H9 (cell line): Measurements from ENCODE around the gene SPRED3. TPM values are rescaled to one million over a fixed set of nuclear protein-coding genes. Genes with fewer than 3 reads are reported as not detected.

Experiments
- DNase-seq: peaks from one replicate; pipeline ENCODE4 v3.0.0-alpha.2; 2017
- H2AFZ ChIP-seq: one replicate; pipeline ENCODE4 v1.6.1; 2013; ENCODE audit warnings: mild to moderate bottlenecking, low read length, control low read depth, moderate library complexity
- H2AK5ac ChIP-seq: 2 replicates; pipeline ENCODE4 v1.6.1; 2013; ENCODE audit warnings: low read length, control low read depth, mixed read lengths; ENCODE audit not compliant: insufficient read length
- H2BK120ac ChIP-seq: one replicate; pipeline ENCODE4 v1.6.1; 2013; ENCODE audit warnings: low read depth, mild to moderate bottlenecking, low read length, control low read depth, inconsistent platforms; ENCODE audit not compliant: poor library complexity, severe bottlenecking
- H2BK12ac ChIP-seq: 2 replicates; pipeline ENCODE4 v1.6.1; 2013; ENCODE audit warnings: low read length, control low read depth, mixed read lengths, low read depth; ENCODE audit not compliant: insufficient read length
- H2BK15ac ChIP-seq: 2 replicates; pipeline ENCODE4 v1.6.1; 2013; ENCODE audit warnings: low read depth, low read length, control low read depth
- H2BK20ac ChIP-seq: one replicate; pipeline ENCODE4 v1.6.1; 2013; ENCODE audit warnings: low read depth, mild to moderate bottlenecking, low read length, control low read depth, inconsistent platforms; ENCODE audit not compliant: poor library complexity, severe bottlenecking
- H2BK5ac ChIP-seq: 2 replicates; pipeline ENCODE4 v1.6.1; 2013; ENCODE audit warnings: low read length, control low read depth, mixed read lengths; ENCODE audit not compliant: insufficient read length
- H3K14ac ChIP-seq: 2 replicates; pipeline ENCODE4 v1.6.1; 2013; ENCODE audit warnings: low read length, control low read depth; ENCODE audit not compliant: insufficient read depth
- H3K18ac ChIP-seq: 2 replicates; pipeline ENCODE4 v1.6.1; 2013; ENCODE audit warnings: low read depth, mild to moderate bottlenecking, mixed read lengths, low read length, control low read depth; ENCODE audit not compliant: insufficient read length
- H3K23ac ChIP-seq: 2 replicates; pipeline ENCODE4 v1.6.1; 2013; ENCODE audit warnings: low read length, control low read depth, mixed read lengths, low read depth; ENCODE audit not compliant: insufficient read length
- H3K23me2 ChIP-seq: 2 replicates; pipeline ENCODE4 v1.6.1; 2013; ENCODE audit warnings: low read depth, mild to moderate bottlenecking, mixed read lengths, low read length, control low read depth; ENCODE audit not compliant: insufficient read length, poor library complexity, severe bottlenecking
- H3K27ac ChIP-seq: 2 replicates; pipeline ENCODE4 v1.5.1; 2013; ENCODE audit warnings: low read length, control low read depth, mixed read lengths, low read depth; ENCODE audit not compliant: insufficient read length
- H3K27me3 ChIP-seq: 2 replicates; pipeline ENCODE4 v1.6.1; 2013; ENCODE audit warnings: low read length, control low read depth, inconsistent platforms; ENCODE audit not compliant: insufficient read depth
- H3K4ac ChIP-seq: 2 replicates; pipeline ENCODE4 v1.6.1; 2013; ENCODE audit warnings: low read depth, mild to moderate bottlenecking, control low read depth, inconsistent platforms, low read length, moderate library complexity
- H3K4me1 ChIP-seq: 2 replicates; pipeline ENCODE4 v1.6.1; 2013; ENCODE audit warnings: low read length, control low read depth, inconsistent platforms; ENCODE audit not compliant: insufficient read depth
- H3K4me2 ChIP-seq: 2 replicates; pipeline ENCODE4 v1.6.1; 2013; ENCODE audit warnings: low read length, control low read depth, mixed read lengths; ENCODE audit not compliant: insufficient read length, insufficient read depth
- H3K56ac ChIP-seq: 2 replicates; pipeline ENCODE4 v1.6.1; 2013; ENCODE audit warnings: low read depth, mild to moderate bottlenecking, mixed read lengths, low read length, control low read depth; ENCODE audit not compliant: insufficient read length
- H3K79me1 ChIP-seq: 2 replicates; pipeline ENCODE4 v1.6.1; 2013; ENCODE audit warnings: low read depth, mild to moderate bottlenecking, moderate library complexity, low read length, control low read depth, inconsistent platforms; ENCODE audit not compliant: insufficient read depth, poor library complexity, severe bottlenecking
- H3K79me2 ChIP-seq: 2 replicates; pipeline ENCODE4 v1.6.1; 2013; ENCODE audit warnings: low read length, control low read depth, inconsistent platforms; ENCODE audit not compliant: insufficient read depth
- H3K9ac ChIP-seq: 2 replicates; pipeline ENCODE4 v1.6.1; 2013; ENCODE audit warnings: low read length, control low read depth, mixed read lengths; ENCODE audit not compliant: insufficient read length; ENCODE audit errors: extremely low read depth
- H3K9me3 ChIP-seq: one replicate; pipeline ENCODE4 v1.6.1; 2013; ENCODE audit warnings: low read depth, low read length, inconsistent platforms; ENCODE audit not compliant: control insufficient read depth
- H3T11ph ChIP-seq: one replicate; pipeline ENCODE4 v1.6.1; 2013; ENCODE audit warnings: mild to moderate bottlenecking, low read length, control low read depth, inconsistent platforms
- H4K20me1 ChIP-seq: one replicate; pipeline ENCODE4 v1.6.1; 2013; ENCODE audit not compliant: control insufficient read depth, insufficient read length, insufficient read depth
- H4K5ac ChIP-seq: 2 replicates; pipeline ENCODE4 v1.6.1; 2013; ENCODE audit warnings: low read depth, mild to moderate bottlenecking, mixed read lengths, low read length, control low read depth; ENCODE audit not compliant: insufficient read length
- H4K8ac ChIP-seq: replicated peaks from 2 replicates; pipeline ENCODE4 v1.6.1; 2013; ENCODE audit warnings: low read length, control low read depth, mixed read lengths, low read depth; ENCODE audit not compliant: insufficient read length
- H4K91ac ChIP-seq: 2 replicates; pipeline ENCODE4 v1.6.1; 2013; ENCODE audit warnings: low read depth, mild to moderate bottlenecking, moderate library complexity, mixed read lengths, low read length, control low read depth; ENCODE audit not compliant: insufficient read length
- H3K27ac Mint-ChIP-seq, 3 experiments: 2 replicates in 2 of 3; 3 replicates in 1 of 3; pipeline ENCODE4 v1.8.0; 2020 to 2021; ENCODE audit warnings: mixed read lengths in 3 of 3, mild to moderate bottlenecking in 1 of 3, moderate library complexity in 1 of 3
- H3K27me3 Mint-ChIP-seq: 2 replicates; pipeline ENCODE4 v1.8.0; 2021; ENCODE audit warnings: low read depth, mild to moderate bottlenecking, moderate library complexity, mixed read lengths
- H3K36me3 Mint-ChIP-seq, 3 experiments: 2 replicates in 2 of 3; 3 replicates in 1 of 3; pipeline ENCODE4 v1.8.0; 2020 to 2021; ENCODE audit warnings: low read depth in 3 of 3, mixed read lengths in 3 of 3; ENCODE audit not compliant: insufficient read depth in 1 of 3
- H3K4me1 Mint-ChIP-seq, 2 experiments: 2 replicates each; pipeline ENCODE4 v1.8.0; 2020; ENCODE audit warnings: mixed read lengths in 2 of 2
- H3K4me3 Mint-ChIP-seq, 2 experiments: 2 replicates in 1 of 2; 3 replicates in 1 of 2; pipeline ENCODE4 v1.8.0; 2020 to 2021; ENCODE audit warnings: mild to moderate bottlenecking in 2 of 2, mixed read lengths in 2 of 2, moderate library complexity in 1 of 2
- H3K9me3 Mint-ChIP-seq, 2 experiments: 2 replicates in 1 of 2; 3 replicates in 1 of 2; pipeline ENCODE4 v1.8.0; 2020; ENCODE audit warnings: mild to moderate bottlenecking in 2 of 2, mixed read lengths in 2 of 2, moderate library complexity in 1 of 2
- WGBS: extraction: QIAGEN DNeasy Blood & Tissue Kit; methylation state at CpG from one replicate; pipeline ENCODE4 v1.1.7; 2013; ENCODE audit warnings: missing lambda C conversion rate, low lambda C conversion rate, mixed read lengths; ENCODE audit not compliant: insufficient read length; ENCODE audit errors: extremely low coverage; 5-methylcytosine and 5-hydroxymethylcytosine counted together
- total RNA-seq: library from RNA; stranded (reverse); gene quantifications from 2 replicates; pipeline ENCODE4 v1.2.1, GENCODE V29; 2021
- TF ChIP-seq, protein P1 (sequence below): fragments of 200-600 bp; sonication (generic); conservative IDR thresholded peaks from 3 replicates; pipeline ENCODE4 v1.8.0; 2021; ENCODE audit warnings: antibody characterized with exemption, mild to moderate bottlenecking

Gene SPRED3
- total RNA-seq, 1 experiment from 2014 or later, result 16.4 TPM

DNA sequence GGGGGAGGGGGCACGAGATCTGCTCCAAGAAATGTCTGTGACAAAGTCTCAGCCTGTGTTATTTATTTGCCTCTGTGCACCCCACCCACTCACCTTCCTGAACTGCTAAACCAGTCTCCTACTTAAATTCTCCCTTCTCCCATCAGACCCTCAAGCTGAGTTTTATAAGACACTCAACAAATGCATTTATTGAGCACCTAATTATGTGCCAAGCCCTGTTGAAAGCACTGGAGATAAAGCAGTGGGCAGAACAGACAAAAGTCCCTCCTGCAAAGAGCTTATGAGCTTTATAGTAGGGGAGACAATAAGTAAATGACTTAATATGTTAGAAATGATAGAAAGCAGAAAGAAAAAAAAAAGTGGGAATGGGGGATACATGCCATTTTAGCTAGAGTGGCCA lies 11.0 kb downstream of the SPRED3 start:
- no CpG with 5 or more reads among the region's 1 CpG for WGBS
- H3K4me3 Mint-ChIP-seq, result no peak overlapping the region; a peak in 1 of 5 replicates
- H3K27me3 Mint-ChIP-seq, result peaks cover 67% of the 10 kb centered on the region
- no peak overlapping the region for H3T11ph ChIP-seq
- H2BK20ac ChIP-seq, result no peak overlapping the region
- H3K18ac ChIP-seq, result no peak overlapping the region
- H3K36me3 Mint-ChIP-seq, result peaks cover 9 to 13% (median 10%) of the 10 kb centered on the region in 3 experiments
- H3K56ac ChIP-seq, result no peak overlapping the region
- no peak overlapping the region for H3K27ac ChIP-seq
- DNase-seq, result no peak
- no peak overlapping the region for H3K27ac Mint-ChIP-seq
- no peaks in the 10 kb centered on the region for H4K20me1 ChIP-seq
- no peaks in the 10 kb centered on the region for H3K9me3 ChIP-seq
- H2AK5ac ChIP-seq, result no peak overlapping the region
- H2BK15ac ChIP-seq, result no peak overlapping the region
- H3K23me2 ChIP-seq, result peaks cover 9% of the 10 kb centered on the region
- no peak overlapping the region for H2BK12ac ChIP-seq
- H4K8ac ChIP-seq, result no peak overlapping the region
- H3K79me2 ChIP-seq, result no peaks in the 10 kb centered on the region
- no peak overlapping the region for H2BK120ac ChIP-seq
- no peak overlapping the region for H2AFZ ChIP-seq
- no peaks in the 10 kb centered on the region for H3K79me1 ChIP-seq
- peaks cover 8 to 12% of the 10 kb centered on the region in 2 experiments for H3K4me1 Mint-ChIP-seq
- H4K5ac ChIP-seq, result no peak overlapping the region
- TF ChIP-seq, protein P1, sequence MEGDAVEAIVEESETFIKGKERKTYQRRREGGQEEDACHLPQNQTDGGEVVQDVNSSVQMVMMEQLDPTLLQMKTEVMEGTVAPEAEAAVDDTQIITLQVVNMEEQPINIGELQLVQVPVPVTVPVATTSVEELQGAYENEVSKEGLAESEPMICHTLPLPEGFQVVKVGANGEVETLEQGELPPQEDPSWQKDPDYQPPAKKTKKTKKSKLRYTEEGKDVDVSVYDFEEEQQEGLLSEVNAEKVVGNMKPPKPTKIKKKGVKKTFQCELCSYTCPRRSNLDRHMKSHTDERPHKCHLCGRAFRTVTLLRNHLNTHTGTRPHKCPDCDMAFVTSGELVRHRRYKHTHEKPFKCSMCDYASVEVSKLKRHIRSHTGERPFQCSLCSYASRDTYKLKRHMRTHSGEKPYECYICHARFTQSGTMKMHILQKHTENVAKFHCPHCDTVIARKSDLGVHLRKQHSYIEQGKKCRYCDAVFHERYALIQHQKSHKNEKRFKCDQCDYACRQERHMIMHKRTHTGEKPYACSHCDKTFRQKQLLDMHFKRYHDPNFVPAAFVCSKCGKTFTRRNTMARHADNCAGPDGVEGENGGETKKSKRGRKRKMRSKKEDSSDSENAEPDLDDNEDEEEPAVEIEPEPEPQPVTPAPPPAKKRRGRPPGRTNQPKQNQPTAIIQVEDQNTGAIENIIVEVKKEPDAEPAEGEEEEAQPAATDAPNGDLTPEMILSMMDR, result no peak
- H3K4me1 ChIP-seq, result no peaks in the 10 kb centered on the region
- H3K9me3 Mint-ChIP-seq, result no peaks in the 10 kb centered on the region
- H4K91ac ChIP-seq, result no peak overlapping the region
- no peak overlapping the region for H3K23ac ChIP-seq
- H3K4ac ChIP-seq, result no peak overlapping the region
- H3K27me3 ChIP-seq, result peaks cover 3% of the 10 kb centered on the region; the same call in 1 of the 2 replicates
- no peak overlapping the region for H3K14ac ChIP-seq
- H2BK5ac ChIP-seq, result no peak overlapping the region
- H3K4me2 ChIP-seq, result no peak overlapping the region
- H3K9ac ChIP-seq, result no peak overlapping the region
